HCT116 (cell line): ENCODE results near the gene PHYKPL.

ENCODE experiments used
- ATF3 ChIP-seq: IDR thresholded peaks from 2 replicates; pipeline ENCODE4 v1.6.1; 2012
- EZH2 ChIP-seq: fragments of 200-600 bp; sonication (generic); IDR thresholded peaks from 2 replicates; pipeline ENCODE4 v1.6.1; 2017; ENCODE audit warnings: antibody characterized with exemption, mixed run types
- EZH2phosphoT487 ChIP-seq: fragments of 200-600 bp; IDR thresholded peaks from 2 replicates; pipeline ENCODE4 v1.6.1; 2018; ENCODE audit warnings: antibody characterized with exemption, borderline replicate concordance
- FOSL1 ChIP-seq: IDR thresholded peaks from 2 replicates; pipeline ENCODE4 v1.6.1; 2012; ENCODE audit warnings: low read depth
- POLR2A ChIP-seq: IDR thresholded peaks from 2 replicates; pipeline ENCODE4 v1.7.0; 2011; ENCODE audit warnings: borderline replicate concordance; ENCODE audit not compliant: insufficient read depth, insufficient read length; ENCODE audit errors: extremely low read depth
- POLR2AphosphoS5 ChIP-seq: IDR thresholded peaks from 2 replicates; pipeline ENCODE4 v1.6.1; 2011; ENCODE audit warnings: mild to moderate bottlenecking, low read depth, low read length, moderate library complexity
- RAD21 ChIP-seq: IDR thresholded peaks from 2 replicates; pipeline ENCODE4 v1.6.1; 2012; ENCODE audit warnings: low read depth, mild to moderate bottlenecking
- SRF ChIP-seq: IDR thresholded peaks from 2 replicates; pipeline ENCODE4 v1.6.1; 2012; ENCODE audit warnings: low read depth
- YY1 ChIP-seq: IDR thresholded peaks from 2 replicates; pipeline ENCODE4 v1.6.1; 2011; ENCODE audit warnings: low read length, low read depth, moderate library complexity, mild to moderate bottlenecking; ENCODE audit not compliant: insufficient replicate concordance; ENCODE audit errors: extremely low read depth
- ZNF274 ChIP-seq: fragments of 200-500 bp; sonication (Bioruptor generic); IDR thresholded peaks from 2 replicates; pipeline ENCODE4 v1.6.1; 2014; ENCODE audit warnings: mild to moderate bottlenecking, low read depth, low read length, inconsistent platforms
- TF ChIP-seq, protein P1 (sequence below), 3 experiments: fragments of 200-600 bp in 1 of 3; sonication (generic) in 1 of 3; IDR thresholded peaks in 2 of 3; conservative IDR thresholded peaks in 1 of 3; 2 replicates each; pipeline ENCODE4 v1.5.1; 2012 to 2017; ENCODE audit warnings: low read depth in 2 of 3, low read length in 2 of 3, antibody characterized with exemption in 1 of 3, borderline replicate concordance in 1 of 3, control low read depth in 1 of 3, mild to moderate bottlenecking in 1 of 3, mixed read lengths in 1 of 3, mixed run types in 1 of 3, moderate library complexity in 1 of 3; ENCODE audit not compliant: insufficient read depth in 1 of 3
- TF ChIP-seq, protein P2 (sequence below): IDR thresholded peaks from 2 replicates; pipeline ENCODE4 v1.6.1; 2012; ENCODE audit warnings: low read depth
- TF ChIP-seq, protein P3 (sequence below): IDR thresholded peaks from 2 replicates; pipeline ENCODE4 v1.6.1; 2012

GRCh38 chr5:178202541-178202940 lies 30.1 kb downstream of the PHYKPL start:
- TF ChIP-seq, protein P1, sequence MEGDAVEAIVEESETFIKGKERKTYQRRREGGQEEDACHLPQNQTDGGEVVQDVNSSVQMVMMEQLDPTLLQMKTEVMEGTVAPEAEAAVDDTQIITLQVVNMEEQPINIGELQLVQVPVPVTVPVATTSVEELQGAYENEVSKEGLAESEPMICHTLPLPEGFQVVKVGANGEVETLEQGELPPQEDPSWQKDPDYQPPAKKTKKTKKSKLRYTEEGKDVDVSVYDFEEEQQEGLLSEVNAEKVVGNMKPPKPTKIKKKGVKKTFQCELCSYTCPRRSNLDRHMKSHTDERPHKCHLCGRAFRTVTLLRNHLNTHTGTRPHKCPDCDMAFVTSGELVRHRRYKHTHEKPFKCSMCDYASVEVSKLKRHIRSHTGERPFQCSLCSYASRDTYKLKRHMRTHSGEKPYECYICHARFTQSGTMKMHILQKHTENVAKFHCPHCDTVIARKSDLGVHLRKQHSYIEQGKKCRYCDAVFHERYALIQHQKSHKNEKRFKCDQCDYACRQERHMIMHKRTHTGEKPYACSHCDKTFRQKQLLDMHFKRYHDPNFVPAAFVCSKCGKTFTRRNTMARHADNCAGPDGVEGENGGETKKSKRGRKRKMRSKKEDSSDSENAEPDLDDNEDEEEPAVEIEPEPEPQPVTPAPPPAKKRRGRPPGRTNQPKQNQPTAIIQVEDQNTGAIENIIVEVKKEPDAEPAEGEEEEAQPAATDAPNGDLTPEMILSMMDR (IDR thresholded peaks at IDR 0.05 in 2 of 3, conservative IDR thresholded peaks at IDR 0.05 in 1 of 3; ENCODE audit: borderline replicate concordance in 1 of 3, insufficient read depth in 1 of 3, low read depth in 2 of 3, low read length in 2 of 3): no peak
- TF ChIP-seq POLR2AphosphoS5: no peak
- no peak for TF ChIP-seq EZH2phosphoT487
- TF ChIP-seq POLR2A: no peak
- no peak for TF ChIP-seq FOSL1
- no peak for TF ChIP-seq YY1
- TF ChIP-seq, protein P2, sequence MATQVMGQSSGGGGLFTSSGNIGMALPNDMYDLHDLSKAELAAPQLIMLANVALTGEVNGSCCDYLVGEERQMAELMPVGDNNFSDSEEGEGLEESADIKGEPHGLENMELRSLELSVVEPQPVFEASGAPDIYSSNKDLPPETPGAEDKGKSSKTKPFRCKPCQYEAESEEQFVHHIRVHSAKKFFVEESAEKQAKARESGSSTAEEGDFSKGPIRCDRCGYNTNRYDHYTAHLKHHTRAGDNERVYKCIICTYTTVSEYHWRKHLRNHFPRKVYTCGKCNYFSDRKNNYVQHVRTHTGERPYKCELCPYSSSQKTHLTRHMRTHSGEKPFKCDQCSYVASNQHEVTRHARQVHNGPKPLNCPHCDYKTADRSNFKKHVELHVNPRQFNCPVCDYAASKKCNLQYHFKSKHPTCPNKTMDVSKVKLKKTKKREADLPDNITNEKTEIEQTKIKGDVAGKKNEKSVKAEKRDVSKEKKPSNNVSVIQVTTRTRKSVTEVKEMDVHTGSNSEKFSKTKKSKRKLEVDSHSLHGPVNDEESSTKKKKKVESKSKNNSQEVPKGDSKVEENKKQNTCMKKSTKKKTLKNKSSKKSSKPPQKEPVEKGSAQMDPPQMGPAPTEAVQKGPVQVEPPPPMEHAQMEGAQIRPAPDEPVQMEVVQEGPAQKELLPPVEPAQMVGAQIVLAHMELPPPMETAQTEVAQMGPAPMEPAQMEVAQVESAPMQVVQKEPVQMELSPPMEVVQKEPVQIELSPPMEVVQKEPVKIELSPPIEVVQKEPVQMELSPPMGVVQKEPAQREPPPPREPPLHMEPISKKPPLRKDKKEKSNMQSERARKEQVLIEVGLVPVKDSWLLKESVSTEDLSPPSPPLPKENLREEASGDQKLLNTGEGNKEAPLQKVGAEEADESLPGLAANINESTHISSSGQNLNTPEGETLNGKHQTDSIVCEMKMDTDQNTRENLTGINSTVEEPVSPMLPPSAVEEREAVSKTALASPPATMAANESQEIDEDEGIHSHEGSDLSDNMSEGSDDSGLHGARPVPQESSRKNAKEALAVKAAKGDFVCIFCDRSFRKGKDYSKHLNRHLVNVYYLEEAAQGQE: no peak
- no peak for TF ChIP-seq ZNF274
- no peak for TF ChIP-seq SRF
- no peak for TF ChIP-seq EZH2
- TF ChIP-seq, protein P3, sequence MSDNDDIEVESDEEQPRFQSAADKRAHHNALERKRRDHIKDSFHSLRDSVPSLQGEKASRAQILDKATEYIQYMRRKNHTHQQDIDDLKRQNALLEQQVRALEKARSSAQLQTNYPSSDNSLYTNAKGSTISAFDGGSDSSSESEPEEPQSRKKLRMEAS: no peak
- TF ChIP-seq RAD21: no peak
- TF ChIP-seq ATF3: no peak
